Transverse colon (tissue), 3 donors: Measurements from ENCODE around the gene FBXL13.

Experiments
- CTCF ChIP-seq, 5 experiments: fragments of 200-600 bp in 3 of 5; fragments of 450-650 bp in 2 of 5; sonication (generic) in 3 of 5; IDR thresholded peaks; 1 replicate in 2 of 5; 2 replicates in 3 of 5; pipeline ENCODE4 v1.5.1; 2016 to 2017; ENCODE audit warnings: antibody characterized with exemption in 5 of 5, inconsistent platforms in 3 of 5, mild to moderate bottlenecking in 2 of 5, moderate library complexity in 1 of 5
- EP300 ChIP-seq: sonication (generic); formaldehyde crosslinking; IDR thresholded peaks from one replicate; pipeline ENCODE4 v1.6.1; 2017; ENCODE audit warnings: antibody characterized with exemption, low read depth

- TF ChIP-seq EP300 (no peak), CTCF (IDR thresholded peaks at IDR 0.05) (no peak)
These were observed 18.8 kb upstream of the FBXL13 start for GRCh38 chr7:103093429-103093828.
